NCI-H2081 treated with DMSO at 0.1 percent for 48 hours (cell line): ENCODE measurements around the gene ITPR2.
"Not testable (repeated sequence)": the region's sequence is repeated elsewhere in the genome, so short reads cannot be mapped to it uniquely, and the experiment has no call there.

Source experiments
- DNase-seq: peaks from one replicate; lab custom pipeline; 2025; lab: John Stamatoyannopoulos, UW

The ITPR2 gene

GRCh38 chr12:26445909-26446308 is 387.1 kb downstream of the ITPR2 start:
- no peak for DNase-seq

- DNase-seq: no peak
Observed at GRCh38 chr12:26443309-26443708, 389.7 kb downstream of the ITPR2 start.

GRCh38 chr12:26441434-26441833 is 391.6 kb downstream of the ITPR2 start:
- no peak for DNase-seq

- no peak for DNase-seq
Observed at GRCh38 chr12:26435069-26435404, 398.0 kb downstream of the ITPR2 start.

- no peak for DNase-seq
Observed at GRCh38 chr12:26434299-26435068, 398.5 kb downstream of the ITPR2 start.

- DNase-seq: not testable (repeated sequence)
Observed at GRCh38 chr12:26433701-26434100, 399.3 kb downstream of the ITPR2 start.

GRCh38 chr12:26431211-26431610 is 401.8 kb downstream of the ITPR2 start:
- DNase-seq: no peak

- not testable (repeated sequence) for DNase-seq
Observed at GRCh38 chr12:26430596-26430995, 402.4 kb downstream of the ITPR2 start.

GRCh38 chr12:26429070-26429691 is 403.8 kb downstream of the ITPR2 start:
- no peak for DNase-seq

- DNase-seq: no peak
Observed at GRCh38 chr12:26428420-26428819, 404.6 kb downstream of the ITPR2 start.

GRCh38 chr12:26426652-26427051 is 406.3 kb downstream of the ITPR2 start:
- no peak for DNase-seq

- DNase-seq: no peak
Observed at GRCh38 chr12:26425587-26426260, 407.3 kb downstream of the ITPR2 start.

- no peak for DNase-seq
Observed at GRCh38 chr12:26422839-26423398, 410.1 kb downstream of the ITPR2 start.

- DNase-seq: no peak
Observed at GRCh38 chr12:26416550-26416949, 416.4 kb downstream of the ITPR2 start.

GRCh38 chr12:26410689-26411088 is 422.3 kb downstream of the ITPR2 start:
- DNase-seq: no peak

- DNase-seq: no peak
Observed at GRCh38 chr12:26406813-26407212, 426.2 kb downstream of the ITPR2 start.

GRCh38 chr12:26406391-26406790 is 426.6 kb downstream of the ITPR2 start:
- no peak for DNase-seq

- DNase-seq: no peak
Observed at GRCh38 chr12:26403601-26404000, 429.4 kb downstream of the ITPR2 start.

- DNase-seq: no peak
Observed at GRCh38 chr12:26402648-26403047, 430.3 kb downstream of the ITPR2 start.

GRCh38 chr12:26401874-26402273 is 431.1 kb downstream of the ITPR2 start:
- no peak for DNase-seq

GRCh38 chr12:26400627-26401026 is 432.4 kb downstream of the ITPR2 start:
- DNase-seq: no peak

- no peak for DNase-seq
Observed at GRCh38 chr12:26399381-26399780, 433.6 kb downstream of the ITPR2 start.

GRCh38 chr12:26396402-26396801 is 436.6 kb downstream of the ITPR2 start:
- DNase-seq: no peak
